HG03565 (cell line): ENCODE measurements around the gene ZRANB2.

Experiments
- ATAC-seq: cut with Tn5 transposase; IDR thresholded peaks from one replicate; pipeline ENCODE4 v1.9.1; 2021; ENCODE audit warnings: mild to moderate bottlenecking, moderate library complexity; ENCODE audit not compliant: unreplicated experiment

ZRANB2 gene, protein sequence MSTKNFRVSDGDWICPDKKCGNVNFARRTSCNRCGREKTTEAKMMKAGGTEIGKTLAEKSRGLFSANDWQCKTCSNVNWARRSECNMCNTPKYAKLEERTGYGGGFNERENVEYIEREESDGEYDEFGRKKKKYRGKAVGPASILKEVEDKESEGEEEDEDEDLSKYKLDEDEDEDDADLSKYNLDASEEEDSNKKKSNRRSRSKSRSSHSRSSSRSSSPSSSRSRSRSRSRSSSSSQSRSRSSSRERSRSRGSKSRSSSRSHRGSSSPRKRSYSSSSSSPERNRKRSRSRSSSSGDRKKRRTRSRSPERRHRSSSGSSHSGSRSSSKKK

DNA sequence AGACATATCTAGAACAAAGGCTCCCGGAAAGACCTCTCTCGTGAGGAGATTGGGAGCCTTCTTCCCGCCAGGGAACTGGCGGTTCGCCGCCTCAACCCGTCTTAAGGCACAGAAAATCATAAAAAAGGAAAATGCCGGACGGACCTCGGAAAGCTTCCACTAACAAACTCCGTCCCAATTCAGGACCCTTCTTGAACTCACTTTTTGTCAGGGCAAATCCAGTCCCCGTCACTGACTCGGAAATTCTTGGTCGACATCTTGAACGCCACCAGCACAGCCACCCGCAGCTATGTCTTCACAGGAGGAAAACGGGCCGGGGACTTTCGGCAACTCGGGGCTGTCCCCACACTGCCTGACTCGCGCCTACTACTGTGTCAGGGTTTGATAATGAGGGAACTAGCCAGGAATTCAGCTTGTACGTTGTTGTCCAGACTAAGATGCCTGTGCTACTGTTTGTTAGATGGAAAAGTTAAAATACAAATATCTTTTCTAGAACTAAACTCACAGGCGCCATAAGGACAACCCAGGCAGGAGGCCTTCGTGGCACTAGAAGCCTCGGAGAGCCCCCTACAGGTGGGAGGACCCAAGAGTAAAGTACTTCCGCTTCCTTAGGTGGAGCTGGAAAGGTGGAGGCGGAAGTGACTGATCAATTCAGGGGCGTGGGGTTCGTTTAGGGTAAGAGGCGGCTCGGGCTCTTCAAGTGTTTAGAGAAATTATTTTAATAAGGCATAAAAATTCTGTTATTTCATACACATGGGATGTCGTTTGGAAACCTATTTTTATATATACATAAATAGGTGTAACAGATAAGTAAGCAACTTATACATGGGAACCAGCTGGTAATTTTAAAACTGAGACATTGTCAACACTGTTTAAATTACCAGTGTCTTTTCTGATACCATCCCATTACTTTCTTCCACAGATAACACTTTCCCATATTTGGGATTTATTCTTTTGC lies at the start of gene ZRANB2:
Gene ZRANB2 (minus strand): TSS at position 297 of the 958 bp plus-strand sequence. CDS start 40 bp downstream, at position 257.
- ATAC-seq: peak; percentile 99

DNA sequence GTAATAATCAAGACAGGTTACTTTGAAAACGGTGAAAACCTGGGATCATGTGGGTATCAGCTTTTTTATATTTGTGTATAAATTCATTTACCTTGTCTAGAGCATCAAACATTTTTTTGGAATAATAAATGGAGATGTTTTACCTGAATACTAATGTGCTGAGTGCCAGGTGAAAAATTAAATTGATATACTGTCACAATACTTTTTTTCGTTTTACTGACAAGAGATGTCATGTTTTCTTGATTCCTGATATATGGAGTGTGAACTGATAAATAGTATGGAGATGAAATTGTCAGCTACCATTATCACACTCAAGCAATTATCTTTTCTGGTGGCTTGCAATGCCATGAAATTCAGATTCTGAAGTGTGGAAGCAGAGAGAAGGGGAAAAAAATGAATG lies 47.2 kb upstream of the ZRANB2 start:
- no peak for ATAC-seq

- ATAC-seq: no peak
These were observed 37.3 kb upstream of the ZRANB2 start for GRCh38 chr1:71118086-71118485.

DNA sequence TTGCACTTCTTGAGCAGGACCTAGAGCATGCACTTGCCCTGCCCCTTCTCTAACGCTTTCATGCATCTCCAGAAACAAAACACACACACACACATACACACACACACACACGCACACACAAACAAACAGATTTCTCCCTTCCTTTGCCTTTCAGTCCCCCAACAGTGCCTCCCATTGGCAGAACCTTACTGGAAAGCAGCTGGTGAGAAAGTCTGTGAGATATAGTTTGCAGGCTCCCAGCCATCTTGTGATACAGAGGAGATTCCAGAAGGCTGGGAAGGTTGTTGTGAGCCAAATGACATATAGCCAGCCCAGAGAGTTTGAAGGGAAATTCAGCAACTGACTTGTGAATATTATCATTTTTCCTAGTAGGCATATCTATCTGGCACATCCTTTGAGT lies 35.9 kb upstream of the ZRANB2 start:
- ATAC-seq: no peak

DNA sequence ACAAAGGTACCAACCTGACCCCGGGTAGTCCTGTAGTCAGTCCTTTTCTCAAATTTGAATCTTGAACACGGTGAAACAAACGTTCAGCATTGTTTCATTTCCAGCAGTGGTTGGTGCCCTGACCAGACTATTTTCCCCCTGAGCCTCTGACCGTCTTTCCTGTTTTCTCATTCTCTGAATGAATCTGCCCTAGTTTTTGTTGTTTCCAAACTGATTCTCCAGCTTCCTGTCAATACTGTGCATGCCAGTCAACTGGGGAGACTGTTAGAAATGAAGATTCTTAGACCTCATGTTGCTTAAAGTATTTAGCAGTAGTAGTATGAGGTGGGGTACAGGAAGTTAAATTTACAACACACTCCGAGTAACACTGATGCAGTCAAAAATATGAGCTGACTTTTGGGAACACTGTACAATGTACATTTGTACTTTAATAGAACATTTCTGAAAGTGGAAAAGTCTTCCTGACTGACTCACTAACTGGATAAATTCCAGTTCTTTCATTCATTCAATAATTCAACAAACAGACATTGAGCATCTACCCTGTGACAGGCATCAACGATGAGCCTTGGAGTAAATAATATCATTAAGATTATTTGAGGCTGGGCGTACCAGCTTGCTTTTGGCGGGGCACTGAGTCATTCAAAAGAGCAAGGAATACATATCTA lies 26.0 kb upstream of the ZRANB2 start:
- ATAC-seq: no peak

DNA sequence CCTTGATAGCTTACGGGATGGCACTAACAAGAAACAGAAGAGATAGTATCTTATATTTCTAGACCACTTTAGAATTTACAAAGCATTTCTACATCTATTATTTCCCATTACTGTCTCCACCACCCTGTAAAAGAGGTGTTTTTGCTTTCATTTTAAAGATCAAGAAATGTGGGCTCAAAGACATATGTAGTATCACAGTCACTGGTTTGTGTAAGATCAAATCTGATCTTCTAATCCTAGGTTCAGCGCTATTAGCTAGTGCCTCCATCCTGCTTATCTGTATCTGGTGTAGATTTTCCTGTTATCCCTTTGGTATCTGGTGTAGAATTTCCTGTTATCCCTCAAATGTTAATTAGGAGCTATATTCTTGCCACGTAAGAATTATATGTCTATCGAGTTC lies 23.6 kb upstream of the ZRANB2 start:
- no peak for ATAC-seq

- ATAC-seq: no peak
These were observed 21.1 kb upstream of the ZRANB2 start for GRCh38 chr1:71101839-71102376.

GRCh38 chr1:71097428-71097827 lies 16.6 kb upstream of the ZRANB2 start:
- ATAC-seq: no peak

DNA sequence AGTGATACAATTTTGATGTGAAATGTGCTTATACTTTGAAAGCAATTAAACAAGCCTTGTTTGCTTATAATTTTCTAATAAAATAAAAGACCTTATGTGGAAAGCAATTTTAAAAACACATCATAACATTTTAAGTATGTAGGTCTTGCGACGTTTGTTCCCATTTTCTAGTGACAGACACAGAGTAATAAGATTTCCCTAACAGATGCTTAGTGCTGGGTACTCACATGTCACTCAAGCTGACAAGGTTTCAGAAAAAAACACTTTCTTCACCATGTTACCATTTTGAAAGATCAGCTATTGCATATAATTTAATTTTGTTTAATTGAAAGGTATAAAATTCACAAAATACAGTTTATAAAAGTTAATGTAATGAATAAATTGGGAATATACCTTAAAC lies 14.1 kb upstream of the ZRANB2 start:
- no peak for ATAC-seq

DNA sequence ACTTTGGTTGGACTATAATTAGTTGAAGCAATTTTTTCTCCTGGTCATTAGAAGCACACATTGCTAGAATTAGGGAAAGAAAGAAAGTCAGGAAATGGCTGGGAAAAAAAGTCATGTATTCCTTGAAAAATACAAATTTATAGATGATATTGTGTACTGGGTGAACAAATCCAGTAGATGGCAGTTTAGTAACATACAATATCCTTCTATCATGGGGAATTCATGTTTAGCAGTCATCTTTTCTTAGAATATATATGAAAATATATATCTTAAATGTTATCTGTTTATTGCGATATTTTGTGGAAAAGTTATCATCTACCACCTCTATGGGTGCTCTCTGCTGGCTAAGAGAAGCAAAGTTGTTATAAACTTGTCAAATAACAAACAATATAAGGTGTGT lies 13.1 kb upstream of the ZRANB2 start:
- no peak for ATAC-seq

DNA sequence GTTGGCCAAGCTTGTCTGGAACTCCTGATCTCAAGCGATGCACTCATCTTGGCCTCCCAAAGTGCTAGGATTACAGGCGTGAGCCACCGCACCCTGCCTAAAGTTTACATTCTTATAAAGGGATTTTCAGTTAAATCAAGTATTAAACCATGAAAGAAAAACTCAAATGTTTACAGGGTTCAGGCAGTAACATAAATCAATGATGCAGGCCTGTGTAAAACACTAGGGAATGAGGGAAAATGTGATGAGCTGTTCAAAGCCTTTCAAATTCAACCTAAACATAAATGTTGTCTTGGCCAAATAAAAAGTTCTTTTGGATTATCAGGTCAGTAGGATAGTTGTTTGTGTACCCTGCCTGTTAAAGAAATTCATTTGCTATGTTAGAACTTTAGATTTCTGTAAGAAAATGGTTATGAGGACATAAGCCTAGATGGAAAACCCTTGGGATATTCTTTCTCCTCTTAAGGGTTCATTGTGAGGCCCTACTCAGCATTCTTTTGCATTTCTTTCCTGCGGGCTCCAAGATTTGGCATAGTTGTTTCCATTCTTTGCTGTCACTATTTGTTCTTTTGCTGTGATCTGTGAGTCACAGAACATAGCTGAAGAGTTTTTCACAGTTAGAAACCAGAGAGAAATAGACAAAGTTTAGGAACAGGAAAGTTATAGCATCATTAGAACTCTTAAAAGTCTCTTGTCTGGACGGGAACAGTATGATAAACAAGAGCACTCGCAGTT lies 8.9 kb upstream of the ZRANB2 start:
- no peak for ATAC-seq

DNA sequence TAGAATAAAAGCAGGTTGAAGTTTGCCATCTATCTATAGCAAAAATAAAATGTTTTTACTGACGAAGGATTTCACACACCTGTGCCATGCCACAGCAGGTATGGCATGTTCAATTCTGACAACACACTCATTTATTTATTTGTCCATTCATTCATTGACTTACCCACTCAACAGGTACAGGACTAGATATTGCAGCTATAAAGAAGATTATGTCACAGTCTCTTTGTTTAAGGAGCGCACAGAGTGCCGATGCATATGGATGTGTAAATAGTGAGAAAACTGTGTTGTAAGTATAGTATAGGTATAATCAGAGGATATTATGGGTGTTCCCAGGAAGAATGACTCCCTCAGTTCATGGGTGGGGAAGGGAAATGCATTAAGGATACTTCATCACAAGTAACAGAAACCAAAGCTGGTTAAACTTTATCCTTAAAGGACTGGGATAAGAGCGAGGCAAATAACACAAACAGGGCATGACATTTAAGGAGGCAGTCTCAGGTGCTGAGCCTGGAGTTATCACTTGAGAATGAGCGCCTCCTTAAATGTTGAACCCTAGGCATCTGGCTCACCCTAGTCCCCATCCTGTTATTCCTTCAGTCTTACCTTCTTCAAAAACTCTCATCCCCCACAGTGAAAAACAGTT lies 7.9 kb upstream of the ZRANB2 start:
- ATAC-seq: no peak

DNA sequence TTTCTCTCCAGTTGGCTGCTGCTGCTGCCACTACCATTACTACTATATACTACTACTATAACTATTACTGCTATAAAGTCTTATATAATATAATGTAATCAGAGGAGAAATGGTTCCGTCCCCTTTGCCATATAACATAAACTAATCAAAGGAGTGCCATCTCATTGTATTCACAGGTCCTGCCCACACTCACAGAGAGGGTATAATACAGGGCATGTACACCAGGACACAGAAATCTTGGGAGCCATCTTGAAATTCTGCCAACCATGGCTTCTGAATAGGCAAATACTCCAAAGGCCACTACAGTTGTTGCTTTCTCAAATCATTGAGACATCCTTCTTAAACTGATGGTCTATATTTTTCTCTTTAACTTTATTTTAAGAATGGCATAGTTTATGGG lies 6.9 kb upstream of the ZRANB2 start:
- ATAC-seq: no peak

- no peak for ATAC-seq
These were observed 6.2 kb upstream of the ZRANB2 start for GRCh38 chr1:71087060-71087459.

DNA sequence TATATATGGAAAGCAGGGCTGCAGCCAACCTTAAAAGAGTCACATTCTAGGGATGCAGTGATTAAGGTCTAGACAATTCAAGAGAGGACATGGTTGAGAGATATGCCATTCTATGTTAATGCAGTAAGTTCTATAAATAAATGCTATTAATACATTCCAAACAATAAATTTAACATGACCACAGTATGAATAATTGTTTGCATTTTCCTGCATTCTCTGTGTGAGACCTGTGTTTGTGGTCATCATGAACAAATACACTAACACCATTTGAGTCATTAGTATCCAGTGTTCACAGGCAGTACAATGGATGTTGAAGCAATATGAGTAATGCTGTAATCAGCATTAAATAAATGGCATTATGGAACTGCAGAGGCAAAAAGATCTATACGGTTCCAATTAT lies 5.5 kb upstream of the ZRANB2 start:
- ATAC-seq: no peak

DNA sequence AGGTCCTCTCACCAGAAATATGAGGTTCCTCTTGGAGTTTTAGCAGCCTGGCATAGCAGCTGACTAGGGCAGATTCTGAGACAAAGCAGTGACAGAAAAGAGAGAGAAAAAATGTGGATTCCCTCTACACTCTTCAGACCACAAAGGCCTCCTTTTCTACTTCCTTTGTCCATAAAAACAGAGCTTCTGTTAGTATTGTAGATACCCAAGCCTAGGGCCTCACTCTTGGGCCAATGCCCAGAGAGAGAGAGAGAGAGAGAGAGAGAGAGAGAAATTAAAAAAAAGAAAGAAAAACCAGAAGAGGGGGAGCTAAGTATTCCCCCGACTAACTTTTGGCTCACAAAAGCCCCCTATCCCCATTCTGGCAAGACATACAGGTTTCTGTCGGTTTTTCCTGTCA lies 2.4 kb upstream of the ZRANB2 start:
- no peak for ATAC-seq

- no peak for ATAC-seq
These were observed 854 bp upstream of the ZRANB2 start for GRCh38 chr1:71081697-71082080.

DNA sequence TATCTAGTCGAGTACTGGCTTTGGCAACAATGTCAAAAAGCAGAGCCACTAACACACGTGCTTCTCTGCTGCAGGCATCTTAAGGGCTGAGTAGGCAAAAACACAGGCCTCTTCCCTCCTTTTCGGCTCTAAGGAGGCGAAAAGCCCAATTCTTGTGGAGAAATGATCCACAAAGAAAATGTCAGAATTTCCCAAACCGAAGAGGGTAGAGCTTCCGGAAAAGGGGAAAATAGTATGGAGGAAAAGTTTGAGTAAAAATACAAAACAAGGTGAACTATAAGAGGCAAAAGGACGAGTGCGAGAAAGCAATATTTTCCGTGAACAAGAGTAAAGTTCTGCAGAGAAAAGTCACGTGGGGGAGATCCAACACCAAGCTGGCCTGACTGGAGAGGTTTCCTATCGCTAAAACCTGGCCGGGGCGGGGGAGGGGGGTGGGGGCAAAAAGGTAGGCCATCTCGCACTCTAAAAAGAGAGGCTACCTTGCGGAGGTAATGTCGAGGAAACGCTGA lies 551 bp downstream of the ZRANB2 start:
- no peak for ATAC-seq

GRCh38 chr1:71074681-71075080 lies 6.2 kb downstream of the ZRANB2 start:
- no peak for ATAC-seq

- ATAC-seq: no peak
These were observed 8.6 kb downstream of the ZRANB2 start for GRCh38 chr1:71072273-71072672.
